HG03108 (cell line): ENCODE data around the gene RALGPS1.

Experiments
- ATAC-seq: cut with Tn5 transposase; IDR thresholded peaks from one replicate; pipeline ENCODE4 v1.9.1; 2021; ENCODE audit warnings: moderate library complexity; ENCODE audit not compliant: unreplicated experiment

Gene RALGPS1

GRCh38 chr9:127092041-127092608 lies 177.5 kb downstream of the RALGPS1 start:
- no peak for ATAC-seq

DNA sequence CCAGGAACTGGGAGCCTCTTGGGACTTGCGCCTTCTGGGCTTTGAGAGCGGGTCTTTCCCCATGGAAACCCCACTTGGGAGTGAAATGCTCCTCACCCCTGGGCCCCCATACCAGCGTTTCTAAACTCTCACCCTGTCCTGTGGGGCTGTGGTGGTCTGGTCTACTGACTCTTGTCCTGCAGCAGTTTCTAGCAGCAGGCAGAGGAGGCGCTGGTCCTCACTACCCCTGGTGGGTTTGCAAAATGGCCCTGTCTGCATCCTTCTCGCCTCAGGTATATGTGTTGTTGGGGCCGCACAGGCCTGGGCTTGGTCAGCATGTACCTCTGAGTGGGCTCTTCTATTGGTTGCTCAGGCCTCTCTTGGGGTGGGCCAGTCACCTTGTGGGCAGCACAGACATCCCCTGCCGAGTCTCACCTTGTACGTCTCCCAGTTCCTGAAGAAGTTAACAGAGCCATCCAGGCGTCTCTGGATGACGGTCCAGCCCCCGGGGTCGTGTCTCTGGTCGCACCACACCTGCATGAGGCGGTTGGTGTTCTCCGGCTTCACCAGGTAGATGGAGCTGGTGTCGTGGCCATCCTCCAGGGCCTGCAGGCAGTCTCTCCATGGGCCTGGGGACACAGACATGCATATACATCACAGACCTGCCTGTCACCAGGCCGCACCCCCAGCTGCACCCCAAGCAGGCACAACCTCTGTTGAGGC lies 178.9 kb downstream of the RALGPS1 start:
- no peak for ATAC-seq

- ATAC-seq = no peak
Observed at GRCh38 chr9:127095411-127095810, 180.8 kb downstream of the RALGPS1 start.

DNA sequence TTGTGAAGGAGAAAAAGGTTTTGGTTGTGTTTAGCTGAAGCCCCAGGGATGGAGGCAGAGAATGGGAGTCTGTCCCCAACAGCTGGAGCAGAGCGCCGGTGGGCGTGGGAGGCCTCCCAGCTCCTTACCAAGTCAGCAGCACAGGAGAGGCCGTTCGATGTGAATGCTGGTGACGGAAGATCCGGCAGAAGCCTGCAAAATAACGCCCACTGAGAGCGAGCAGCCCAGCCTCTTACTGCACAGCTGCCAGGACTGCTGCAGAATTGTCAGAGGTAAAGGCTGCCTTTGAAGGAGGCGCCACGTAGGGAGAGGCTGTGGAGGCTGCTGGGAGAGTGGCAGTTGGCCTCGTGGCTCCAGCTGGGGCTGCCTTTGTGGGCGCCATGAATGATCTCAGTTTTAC lies 181.6 kb downstream of the RALGPS1 start:
- ATAC-seq = no peak

DNA sequence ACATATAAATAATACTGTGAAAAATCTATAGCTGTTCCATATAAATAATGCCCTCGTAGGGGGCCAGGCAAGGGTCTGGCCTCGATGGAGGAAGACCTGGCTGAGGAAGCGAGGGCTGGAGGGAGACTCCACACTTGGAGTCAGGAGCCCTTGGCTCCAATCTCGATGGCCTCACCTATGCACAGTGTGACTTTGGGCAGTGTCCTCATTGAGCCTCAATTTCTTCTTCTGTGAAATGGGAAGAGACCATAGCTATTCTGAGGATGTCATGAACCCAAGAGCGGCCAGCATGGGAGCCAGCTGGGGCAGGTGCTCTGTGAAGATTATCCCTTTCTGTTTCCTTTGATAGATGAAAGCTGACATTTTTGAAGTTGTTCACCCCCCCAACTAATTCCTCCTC lies 183.1 kb downstream of the RALGPS1 start:
- no peak for ATAC-seq

GRCh38 chr9:127098916-127099553 lies 184.5 kb downstream of the RALGPS1 start:
- ATAC-seq = no peak

DNA sequence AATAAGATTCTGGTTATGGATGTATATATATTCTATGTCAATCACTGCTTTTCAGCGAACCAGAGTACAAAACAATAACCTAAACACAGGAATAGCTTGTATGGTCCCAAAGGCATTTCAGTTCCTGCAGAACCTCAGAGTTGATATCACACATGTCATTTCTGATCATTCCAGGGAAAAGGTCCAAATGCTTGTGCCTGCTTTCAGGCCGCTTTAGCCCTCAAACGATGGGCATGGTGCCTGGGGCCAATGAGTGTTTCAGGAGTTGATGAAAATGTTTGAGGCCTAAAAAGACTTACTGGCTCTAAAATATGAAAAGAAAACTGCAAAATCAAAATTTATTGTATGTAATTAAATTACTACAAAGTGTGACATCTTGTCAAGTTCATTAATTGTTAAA lies 185.1 kb downstream of the RALGPS1 start:
- ATAC-seq = no peak

- no peak for ATAC-seq
Observed at GRCh38 chr9:127102176-127102575, 187.6 kb downstream of the RALGPS1 start.

GRCh38 chr9:127102788-127103187 lies 188.2 kb downstream of the RALGPS1 start:
- no peak for ATAC-seq

GRCh38 chr9:127104581-127105311 lies 190.2 kb downstream of the RALGPS1 start:
- no peak for ATAC-seq

GRCh38 chr9:127105805-127106465 lies 191.4 kb downstream of the RALGPS1 start:
- no peak for ATAC-seq

- ATAC-seq = no peak
Observed at GRCh38 chr9:127106466-127106855, 191.9 kb downstream of the RALGPS1 start.

DNA sequence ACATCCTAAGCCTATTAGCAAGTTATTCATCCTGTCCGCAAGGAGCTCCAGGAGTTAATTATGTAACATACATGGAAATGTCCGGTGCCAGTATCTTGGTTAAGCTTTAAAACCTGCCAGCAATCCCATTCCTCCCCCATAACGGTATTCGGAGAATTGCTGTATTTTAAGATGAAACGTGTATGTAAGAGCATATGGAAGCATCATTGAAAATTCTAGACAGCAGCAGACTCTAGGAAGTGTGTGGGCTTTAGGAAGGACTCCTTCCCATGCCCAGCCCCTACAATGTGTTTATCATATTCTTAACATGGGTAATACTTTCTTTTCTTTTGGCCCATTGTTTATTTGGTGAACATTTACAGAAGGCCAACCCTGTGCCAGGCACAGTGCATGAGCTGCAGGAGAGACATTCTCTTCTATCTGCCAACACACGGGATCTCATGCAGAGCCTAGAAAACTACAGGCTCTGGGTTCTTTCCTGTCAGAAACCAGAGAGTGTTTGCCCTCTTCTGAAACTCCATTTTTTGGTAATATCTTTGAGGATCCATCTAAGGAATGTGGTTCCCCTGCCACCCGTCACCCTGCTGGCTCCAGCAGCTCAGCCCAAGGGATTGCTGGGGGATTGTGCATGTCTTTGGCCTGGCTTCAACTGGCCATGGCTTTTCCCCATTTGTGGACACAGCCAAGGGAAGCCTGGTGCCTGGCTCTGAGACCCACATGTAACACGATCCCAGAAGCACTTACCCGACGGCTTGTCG lies 192.8 kb downstream of the RALGPS1 start:
- ATAC-seq = no peak

- ATAC-seq = no peak
Observed at GRCh38 chr9:127107929-127108876, 193.6 kb downstream of the RALGPS1 start.

DNA sequence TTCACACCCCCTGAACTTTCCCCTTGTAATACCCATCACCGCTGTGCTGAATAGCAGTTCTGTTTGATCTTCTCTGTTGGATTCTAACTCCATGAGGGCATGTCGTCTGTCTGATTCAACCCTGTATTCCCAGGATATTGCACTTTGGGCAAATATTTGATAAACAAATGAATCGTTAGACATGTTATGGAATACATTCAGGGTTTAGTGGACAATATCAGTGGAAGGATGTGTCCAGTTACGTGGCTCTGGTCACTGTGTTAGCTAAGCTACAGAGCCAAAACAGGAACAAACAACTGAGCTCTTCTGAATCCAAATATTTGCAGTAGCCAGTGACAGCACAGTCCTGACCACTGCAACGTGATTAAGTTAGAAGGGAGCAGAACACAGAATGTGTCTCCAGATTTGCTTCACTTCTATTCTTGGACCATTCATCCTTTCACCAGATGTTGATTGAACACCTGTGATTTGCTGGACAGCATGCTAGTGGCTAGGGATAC lies 194.7 kb downstream of the RALGPS1 start:
- no peak for ATAC-seq

DNA sequence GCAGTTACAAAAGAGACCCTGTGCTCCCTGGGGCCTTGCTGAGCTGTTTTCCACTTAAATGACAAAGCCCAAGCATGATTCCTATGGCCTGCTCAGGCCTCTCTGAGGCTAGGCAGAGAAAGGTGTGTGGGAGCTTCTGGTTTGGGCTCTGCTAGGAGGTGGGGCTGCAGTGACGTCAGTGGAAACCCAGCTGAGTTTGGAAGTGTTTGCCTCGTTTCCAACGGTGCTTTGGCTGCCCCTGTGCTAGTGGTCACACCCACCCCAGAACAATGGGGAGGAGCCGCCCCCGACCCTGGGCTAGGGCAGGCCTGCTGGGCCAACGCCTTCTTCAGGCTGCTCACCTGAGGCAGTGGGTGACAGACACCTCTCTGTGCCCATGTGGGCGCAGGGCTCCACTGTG lies 197.5 kb downstream of the RALGPS1 start:
- no peak for ATAC-seq

- no peak for ATAC-seq
Observed at GRCh38 chr9:127112735-127113161, 198.2 kb downstream of the RALGPS1 start.

DNA sequence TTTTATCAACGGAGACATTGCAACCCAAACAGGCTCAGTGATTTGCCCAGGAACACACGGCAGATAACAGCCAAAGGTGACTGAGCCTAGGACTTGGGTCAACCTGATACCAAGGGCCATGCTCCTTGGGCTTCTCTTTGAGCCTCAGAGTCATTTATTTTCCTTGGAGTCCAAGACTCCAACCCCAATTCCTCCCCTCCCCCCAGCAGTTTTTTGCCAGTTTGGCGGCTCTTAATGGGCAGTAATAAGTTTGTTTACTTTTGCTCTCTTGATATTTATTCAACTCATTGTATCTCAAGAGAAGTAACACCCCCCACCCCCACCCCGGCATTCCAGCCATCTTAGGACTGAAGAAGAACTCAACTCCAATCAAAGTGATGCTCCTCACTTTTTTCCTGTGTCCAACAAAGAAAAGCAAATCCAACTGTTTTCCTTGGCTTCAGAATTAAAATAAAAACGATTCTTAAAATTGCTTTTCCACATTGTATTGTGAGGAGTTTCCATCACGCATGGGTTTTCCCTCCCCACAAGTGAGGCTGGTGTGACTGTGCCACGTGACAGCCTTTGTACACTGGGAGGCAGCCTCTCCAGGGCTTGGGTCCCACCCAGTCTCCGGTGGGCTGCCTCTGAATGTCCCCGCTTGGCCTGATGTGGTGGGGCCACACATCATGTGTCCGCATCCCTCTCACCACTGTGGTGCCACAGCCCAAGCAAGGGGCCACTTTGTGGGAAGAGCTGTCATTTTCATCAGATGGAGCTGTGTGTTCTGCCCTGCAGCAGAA lies 198.8 kb downstream of the RALGPS1 start:
- no peak for ATAC-seq
